Activated T-helper 1 cell treated with Interleukin-2 at 50 U/mL for 16 hours (primary cell): ENCODE results near the gene RAB35.
A peak's percentile ranks its signal among the peaks of the same experiment; 100 is the strongest.

ENCODE experiments used
- DNase-seq: peaks from one replicate; pipeline ENCODE4 v3.0.0-alpha.2; 2020; ENCODE audit warnings: low read depth

The RAB35 gene

GRCh38 chr12:120132863-120133385 lies 16.4 kb upstream of the RAB35 start:
- DNase-seq: no peak

- no peak for DNase-seq
Measured at GRCh38 chr12:120132054-120132836, 15.7 kb upstream of the RAB35 start.

- no peak for DNase-seq
Measured at GRCh38 chr12:120131116-120131515, 14.6 kb upstream of the RAB35 start.

GRCh38 chr12:120130011-120130410 lies 13.5 kb upstream of the RAB35 start:
- DNase-seq: no peak

- no peak for DNase-seq
Measured at GRCh38 chr12:120126635-120127005, 10.1 kb upstream of the RAB35 start.

- DNase-seq: no peak
Measured at GRCh38 chr12:120125792-120126634, 9.5 kb upstream of the RAB35 start.

GRCh38 chr12:120125029-120125428 lies 8.5 kb upstream of the RAB35 start:
- no peak for DNase-seq

- DNase-seq: no peak
Measured at GRCh38 chr12:120121766-120122293, 5.3 kb upstream of the RAB35 start.

GRCh38 chr12:120121343-120121742 lies 4.8 kb upstream of the RAB35 start:
- DNase-seq: no peak

- no peak for DNase-seq
Measured at GRCh38 chr12:120119271-120119973, 2.9 kb upstream of the RAB35 start.

- DNase-seq: no peak
Measured at GRCh38 chr12:120118321-120119061, 1.9 kb upstream of the RAB35 start.

GRCh38 chr12:120117961-120118320 lies 1.4 kb upstream of the RAB35 start:
- no peak for DNase-seq

GRCh38 chr12:120116792-120117651 lies 469 bp upstream of the RAB35 start:
- peak; percentile 96 for DNase-seq

- no peak for DNase-seq
Measured at GRCh38 chr12:120115692-120116440, 687 bp downstream of the RAB35 start.

- no peak for DNase-seq
Measured at GRCh38 chr12:120115066-120115465, 1.5 kb downstream of the RAB35 start.

- DNase-seq: peak; percentile 15
Measured at GRCh38 chr12:120110550-120111501, 5.7 kb downstream of the RAB35 start.

GRCh38 chr12:120109570-120110267 lies 6.8 kb downstream of the RAB35 start:
- no peak for DNase-seq

GRCh38 chr12:120106151-120106550 lies 10.4 kb downstream of the RAB35 start:
- DNase-seq: no peak
